H1 (cell line): Measurements from ENCODE around the gene LRRK1. TPM values are rescaled to one million over a fixed set of nuclear protein-coding genes. Genes with fewer than 3 reads are reported as not detected.
A peak's percentile ranks its signal among the peaks of the same experiment; 100 is the strongest.

Experiments
- CTCF ChIA-PET: fragments of 300-600 bp; sonication (Branson Sonifier 250); formaldehyde crosslinking; loops from one replicate; lab custom pipeline; 2021; ENCODE audit not compliant: partially characterized antibody; lab: Charles Lee
- POLR2A ChIA-PET: fragments of 300-600 bp; sonication (Branson Sonifier 250); formaldehyde crosslinking; loops from one replicate; lab custom pipeline; 2021; ENCODE audit warnings: inconsistent platforms; ENCODE audit not compliant: partially characterized antibody; lab: Charles Lee
- DNase-seq, 2 experiments: peaks; one replicate each; pipeline versions ENCODE4 v3.0.0 to v3.0.0-alpha.2; 2010 to 2022; ENCODE audit warnings: low spot score in 2 of 2, low read depth in 1 of 2, mixed read lengths in 1 of 2
- FAIRE-seq: peaks from 2 replicates; lab custom pipeline; 2011; peaks lifted over from hg19 to GRCh38; lab: Jason Lieb, UNC
- H2AFZ ChIP-seq: 2 replicates; pipeline ENCODE4 v1.8.1; 2012; ENCODE audit warnings: low read length, inconsistent platforms
- H2AK5ac ChIP-seq: 2 replicates; pipeline ENCODE4 v1.6.1; 2013; ENCODE audit warnings: low read depth, low read length
- H2BK120ac ChIP-seq: replicated peaks from 2 replicates; pipeline ENCODE3; 2013; ENCODE audit warnings: low read depth, low read length, inconsistent platforms
- H2BK12ac ChIP-seq: 2 replicates; pipeline ENCODE4 v1.6.1; 2013; ENCODE audit warnings: low read depth, low read length
- H2BK15ac ChIP-seq: 2 replicates; pipeline ENCODE4 v1.6.1; 2013; ENCODE audit warnings: low read length
- H2BK20ac ChIP-seq: 2 replicates; pipeline ENCODE4 v1.6.1; 2013; ENCODE audit warnings: low read length
- H2BK5ac ChIP-seq: 2 replicates; pipeline ENCODE4 v1.6.1; 2013; ENCODE audit warnings: low read depth, low read length
- H3K14ac ChIP-seq: 2 replicates; pipeline ENCODE4 v1.6.1; 2013; ENCODE audit warnings: inconsistent platforms; ENCODE audit not compliant: insufficient read length
- H3K18ac ChIP-seq: 2 replicates; pipeline ENCODE4 v1.6.1; 2013; ENCODE audit warnings: low read length; ENCODE audit errors: extremely low read depth
- H3K23ac ChIP-seq: 2 replicates; pipeline ENCODE4 v1.6.1; 2013; ENCODE audit warnings: inconsistent platforms; ENCODE audit not compliant: insufficient read length
- H3K23me2 ChIP-seq: 2 replicates; pipeline ENCODE4 v1.6.1; 2013; ENCODE audit warnings: low read depth, low read length
- H3K27ac ChIP-seq: 2 replicates; pipeline ENCODE4 v1.6.1; 2011; ENCODE audit warnings: low read depth, low read length, inconsistent platforms
- H3K27me3 ChIP-seq, 4 experiments: replicated peaks in 1 of 4; 1 replicate in 1 of 4; 2 replicates in 3 of 4; pipeline versions ENCODE4 v1.6.1 to v1.8.1; 2011 to 2013; ENCODE audit warnings: low read length in 3 of 4, mild to moderate bottlenecking in 3 of 4, inconsistent platforms in 2 of 4, mixed read lengths in 2 of 4, moderate library complexity in 1 of 4; ENCODE audit not compliant: control insufficient read depth in 3 of 4, insufficient read depth in 3 of 4; ENCODE audit errors: extremely low read depth in 1 of 4
- H3K36me3 ChIP-seq, 4 experiments: 2 replicates each; pipeline versions ENCODE4 v1.6.1 to v1.8.1; 2011 to 2013; ENCODE audit warnings: mild to moderate bottlenecking in 4 of 4, low read length in 3 of 4, moderate library complexity in 2 of 4, control low read depth in 1 of 4, inconsistent platforms in 1 of 4; ENCODE audit not compliant: insufficient read depth in 4 of 4, control insufficient read depth in 2 of 4
- H3K4ac ChIP-seq: replicated peaks from 2 replicates; pipeline ENCODE3; 2013; ENCODE audit warnings: low read length, low read depth, mixed read lengths, inconsistent platforms; ENCODE audit not compliant: insufficient read length
- H3K4me1 ChIP-seq, 4 experiments: replicated peaks in 1 of 4; 1 replicate in 1 of 4; 2 replicates in 3 of 4; pipeline versions ENCODE4 v1.6.1 to v1.8.1; 2011 to 2013; ENCODE audit warnings: low read length in 3 of 4, inconsistent platforms in 2 of 4, mixed read lengths in 1 of 4; ENCODE audit not compliant: insufficient read depth in 4 of 4, control insufficient read depth in 3 of 4
- H3K4me2 ChIP-seq, 2 experiments: 2 replicates each; pipeline versions ENCODE4 v1.6.1 to v1.8.1; 2011 to 2013; ENCODE audit warnings: low read depth in 2 of 2, low read length in 2 of 2, control low read depth in 1 of 2, inconsistent platforms in 1 of 2, mild to moderate bottlenecking in 1 of 2; ENCODE audit not compliant: insufficient read depth in 1 of 2
- H3K4me3 ChIP-seq, 4 experiments: fragments of 200-600, 300-600 bp in 1 of 4; sonication (generic), shearing (Covaris generic), sonication (Bioruptor Twin) in 1 of 4; 2 replicates each; pipeline versions ENCODE4 v1.5.1 to v1.8.1; 2011 to 2016; ENCODE audit warnings: low read length in 4 of 4, low read depth in 3 of 4, control low read depth in 2 of 4, inconsistent platforms in 2 of 4, mild to moderate bottlenecking in 2 of 4, mixed read lengths in 1 of 4, moderate library complexity in 1 of 4; ENCODE audit not compliant: insufficient read depth in 2 of 4; ENCODE audit errors: extremely low read depth in 1 of 4
- H3K56ac ChIP-seq: replicated peaks from 2 replicates; pipeline ENCODE3; 2013; ENCODE audit warnings: low read depth, mild to moderate bottlenecking, mixed read lengths, low read length, inconsistent platforms; ENCODE audit not compliant: insufficient read length
- H3K79me1 ChIP-seq: 2 replicates; pipeline ENCODE4 v1.6.1; 2013; ENCODE audit warnings: low read depth, low read length, control low read depth
- H3K79me2 ChIP-seq, 2 experiments: 2 replicates each; pipeline versions ENCODE4 v1.6.1 to v1.8.1; 2012 to 2013; ENCODE audit warnings: low read length in 2 of 2, mild to moderate bottlenecking in 2 of 2, inconsistent platforms in 1 of 2; ENCODE audit not compliant: insufficient read depth in 2 of 2, control insufficient read depth in 1 of 2
- H3K9ac ChIP-seq, 4 experiments: replicated peaks in 1 of 4; 1 replicate in 1 of 4; 2 replicates in 3 of 4; pipeline versions ENCODE4 v1.6.1 to v1.8.1; 2011 to 2013; ENCODE audit warnings: low read depth in 3 of 4, low read length in 3 of 4, control low read depth in 2 of 4, mild to moderate bottlenecking in 2 of 4, moderate library complexity in 2 of 4, inconsistent platforms in 1 of 4; ENCODE audit errors: extremely low read depth in 1 of 4
- H3K9me3 ChIP-seq, 2 experiments: 2 replicates each; pipeline versions ENCODE4 v1.6.1 to v1.8.1; 2012 to 2013; ENCODE audit warnings: mild to moderate bottlenecking in 2 of 2, moderate library complexity in 2 of 2, control low read depth in 1 of 2, inconsistent platforms in 1 of 2, low read depth in 1 of 2, low read length in 1 of 2, mixed read lengths in 1 of 2; ENCODE audit not compliant: insufficient read depth in 2 of 2
- H4K20me1 ChIP-seq, 2 experiments: replicated peaks in 1 of 2; 2 replicates each; pipeline versions ENCODE3 to v1.8.1; 2011 to 2013; ENCODE audit warnings: inconsistent platforms in 2 of 2, low read length in 2 of 2, mild to moderate bottlenecking in 1 of 2; ENCODE audit not compliant: insufficient read depth in 2 of 2, control insufficient read depth in 1 of 2
- H4K5ac ChIP-seq: 2 replicates; pipeline ENCODE4 v1.6.1; 2013; ENCODE audit warnings: low read length, low read depth, mixed read lengths, inconsistent platforms; ENCODE audit not compliant: insufficient read length
- H4K8ac ChIP-seq: 2 replicates; pipeline ENCODE4 v1.8.0; 2013; ENCODE audit warnings: mild to moderate bottlenecking, moderate library complexity, low read length, inconsistent platforms; ENCODE audit not compliant: insufficient read depth; ENCODE audit errors: extremely low read depth
- H4K91ac ChIP-seq: replicated peaks from 2 replicates; pipeline ENCODE3; 2013; ENCODE audit warnings: low read length, mixed read lengths, inconsistent platforms; ENCODE audit not compliant: insufficient read length
- CEBPB ChIP-seq: IDR thresholded peaks from 2 replicates; pipeline ENCODE4 v1.6.1; 2012; ENCODE audit warnings: low read depth, low read length
- RXRA ChIP-seq: IDR thresholded peaks from 2 replicates; pipeline ENCODE4 v1.6.1; 2011; ENCODE audit warnings: low read depth, mild to moderate bottlenecking, low read length, moderate library complexity; ENCODE audit not compliant: insufficient read depth
- TEAD4 ChIP-seq: IDR thresholded peaks from 2 replicates; pipeline ENCODE4 v1.6.1; 2012; ENCODE audit warnings: low read depth, low read length, inconsistent platforms, mixed read lengths
- WGBS, 2 experiments: shearing (Covaris generic) in 1 of 2; methylation state at CpG; one replicate each; pipeline versions ENCODE4 v1.1.6 to v1.1.7; 2013 to 2015; ENCODE audit warnings: low lambda C conversion rate in 2 of 2, mixed read lengths in 2 of 2, inconsistent platforms in 1 of 2, low coverage in 1 of 2, missing lambda C conversion rate in 1 of 2; ENCODE audit not compliant: insufficient replicate concordance in 2 of 2, insufficient coverage in 1 of 2, insufficient read length in 1 of 2; ENCODE audit errors: extremely low coverage in 1 of 2, missing lambda C conversion rate in 1 of 2; 5-methylcytosine and 5-hydroxymethylcytosine counted together
- polyA plus RNA-seq, 7 experiments: library from polyadenylated mRNA; depleted of rRNA in 3 of 7; stranded (reverse) in 5 of 7; unstranded in 2 of 7; fragments of >200 nt in 5 of 7; fragments of 200-250 nt in 2 of 7; gene quantifications; 1 replicate in 5 of 7; 2 replicates in 1 of 7; 4 replicates in 1 of 7; pipeline versions ENCODE4 v1.2.1 to v1.2.3, GENCODE V29; 2011 to 2013; ENCODE audit warnings: missing spikeins in 2 of 7, mixed read lengths in 2 of 7
- total RNA-seq: library from RNA; stranded (reverse); fragmentation: NEBNext Ultra II Directional; extraction: Animal tissue kit (Norgen Biotek cat#: 25700); gene quantifications from 2 replicates; pipeline ENCODE4 v1.2.1, GENCODE V29; 2021

The LRRK1 gene
- total and polyA plus RNA-seq, 2 of the 8 experiments (the other 6 are each of a cell fraction or from before 2014, with no cell fraction given) = 1.2 to 3.6 TPM

DNA sequence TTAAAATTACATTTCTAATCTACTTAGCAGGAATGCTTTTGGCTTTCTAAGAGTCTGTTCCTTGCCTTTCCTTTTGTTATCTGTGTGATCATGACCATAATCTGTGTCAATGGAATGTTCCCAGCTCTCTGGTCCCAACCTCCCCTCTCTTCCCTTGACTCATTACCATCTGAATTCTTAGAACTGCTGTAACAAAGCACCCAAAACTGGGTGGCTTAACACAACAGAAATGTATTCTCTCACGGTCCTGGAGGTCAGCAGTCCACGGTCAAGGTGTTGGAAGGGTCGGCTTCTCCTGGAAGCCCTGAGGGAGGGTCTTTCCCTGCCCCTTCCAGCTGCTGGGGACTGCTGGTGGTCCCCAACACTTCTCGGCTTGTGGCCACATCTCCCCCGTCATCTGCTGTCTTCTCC lies 81.1 kb downstream of the LRRK1 start:
- Histone ChIP-seq H3K27ac (no peak overlapping the region), H3K4me2 (peak overlapping the region; percentile 3 to 40; a peak in 3 of 4 replicates), H3K9ac (no peak overlapping the region), H3K4ac (no peak overlapping the region), H2BK12ac (peak overlapping the region; percentile 60; the same call in 1 of the 2 replicates), H3K9me3 (peaks cover 5 to 8% of the 10 kb centered on the region in 2 experiments; a peak in 3 of 4 replicates), H3K4me1 (peaks cover 0 to 7% (median 1%) of the 10 kb centered on the region in 4 experiments; a peak in 4 of 7 replicates), H3K18ac (no peak overlapping the region), H4K20me1 (no peaks in the 10 kb centered on the region), H3K56ac (no peak overlapping the region), H4K5ac (no peak overlapping the region), H4K91ac (no peak overlapping the region), H2BK120ac (no peak overlapping the region), H3K14ac (no peak overlapping the region), H2AK5ac (peak overlapping the region; percentile 41; the same call in 1 of the 2 replicates), H2BK5ac (peak overlapping the region; percentile 6; the same call in 1 of the 2 replicates), H3K4me3 (no peak overlapping the region), H2BK15ac (no peak overlapping the region; the same call in 1 of the 2 replicates), H2BK20ac (no peak overlapping the region), H3K27me3 (no peaks in the 10 kb centered on the region; a peak in 1 of 7 replicates), H3K79me1 (no peaks in the 10 kb centered on the region), H3K23ac (no peak overlapping the region), H4K8ac (no peak overlapping the region), H2AFZ (no peak overlapping the region), H3K36me3 (no peaks in the 10 kb centered on the region), H3K23me2 (peaks cover 4% of the 10 kb centered on the region; the same call in 1 of the 2 replicates), H3K79me2 (no peaks in the 10 kb centered on the region)
- FAIRE-seq = no peak
- ChIA-PET POLR2A (no interaction called here), CTCF (interaction anchor here (1.1 to 22.3 kb wide), 9 partner anchors 8 to 258 kb away, joined by 3 to 405 read pairs (median 4); partner anchors contain the start of gene LRRK1)
- DNase-seq = peak in 1 of 2 experiments; percentile 39
- TF ChIP-seq CEBPB (no peak), TEAD4 (0 out of 2 replicates have a peak, but pooled peaks have one; percentile 31), RXRA (no peak)
- 72% methylated on average over 5 of the region's 5 CpGs; no CpG with 5 or more reads in 1 of the 2 experiments for WGBS, 2 experiments
